ENCODE results near the gene NDUFB6.
"Not testable (repeated sequence)": the region's sequence is repeated elsewhere in the genome, so short reads cannot be mapped to it uniquely, and the experiment has no call there.

GRCh38 chr9:32524558-32524891, 48.4 kb downstream of the NDUFB6 start:
- not testable (repeated sequence) for TF ChIP-seq RCOR1 (IDR thresholded peaks at IDR 0.05; ENCODE audit: low read depth, low read length); CTCF (IDR thresholded peaks at IDR 0.05); MAFK (IDR thresholded peaks at IDR 0.05; ENCODE audit: partially characterized antibody); RFX5 (IDR thresholded peaks at IDR 0.05); SMC3 (IDR thresholded peaks at IDR 0.05); FOSL2 (IDR thresholded peaks at IDR 0.05); FOSL2 (CRISPR knock-in tag; IDR thresholded peaks at IDR 0.05); POLR2A (IDR thresholded peaks at IDR 0.05; ENCODE audit: low read length); ELK1 (IDR thresholded peaks at IDR 0.05; ENCODE audit: low read depth, low read length)

Data from A549 (cell line).